HG03066 (cell line): ENCODE results near the gene CDC34.

Experiments
- ATAC-seq: cut with Tn5 transposase; IDR thresholded peaks from one replicate; pipeline ENCODE4 v1.9.1; 2021; ENCODE audit warnings: low read depth; ENCODE audit not compliant: unreplicated experiment

The CDC34 gene, protein sequence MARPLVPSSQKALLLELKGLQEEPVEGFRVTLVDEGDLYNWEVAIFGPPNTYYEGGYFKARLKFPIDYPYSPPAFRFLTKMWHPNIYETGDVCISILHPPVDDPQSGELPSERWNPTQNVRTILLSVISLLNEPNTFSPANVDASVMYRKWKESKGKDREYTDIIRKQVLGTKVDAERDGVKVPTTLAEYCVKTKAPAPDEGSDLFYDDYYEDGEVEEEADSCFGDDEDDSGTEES

DNA sequence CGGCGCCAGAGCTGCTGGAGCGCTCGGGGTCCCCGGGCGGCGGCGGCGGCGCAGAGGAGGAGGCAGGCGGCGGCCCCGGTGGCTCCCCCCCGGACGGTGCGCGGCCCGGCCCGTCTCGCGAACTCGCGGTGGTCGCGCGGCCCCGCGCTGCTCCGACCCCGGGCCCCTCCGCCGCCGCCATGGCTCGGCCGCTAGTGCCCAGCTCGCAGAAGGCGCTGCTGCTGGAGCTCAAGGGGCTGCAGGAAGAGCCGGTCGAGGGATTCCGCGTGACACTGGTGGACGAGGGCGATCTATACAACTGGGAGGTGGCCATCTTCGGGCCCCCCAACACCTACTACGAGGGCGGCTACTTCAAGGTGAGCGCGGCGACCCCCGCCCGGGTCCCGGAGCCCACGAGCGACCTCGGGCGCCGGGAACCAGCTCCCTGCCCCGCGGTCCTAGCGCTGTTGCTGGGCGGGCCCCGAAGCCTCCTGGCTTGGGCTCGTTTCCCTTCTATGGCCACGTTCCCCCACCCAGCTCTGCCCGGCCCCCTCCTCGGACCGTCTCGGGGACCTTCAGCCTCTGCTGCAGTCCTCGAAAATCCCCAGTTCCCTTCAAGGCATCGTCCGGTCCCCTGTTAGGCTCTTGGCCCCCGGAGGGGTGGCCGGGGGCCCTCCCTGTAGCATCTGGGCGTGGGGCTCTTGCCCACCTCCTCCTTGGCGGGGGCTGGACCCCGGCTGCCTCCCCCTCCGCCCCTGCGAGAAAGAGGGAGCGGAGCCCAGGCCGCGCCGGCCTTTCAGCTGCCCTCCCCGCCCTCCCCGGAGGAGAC is at the start of gene CDC34:
Gene CDC34, plus strand, starts transcription at position 8 of the 808 bp plus-strand sequence. Its CDS starts 172 bp downstream, at position 180.
- ATAC-seq, result peak; percentile 25

- no peak for ATAC-seq
Measured at GRCh38 chr19:482186-483041, 49.1 kb upstream of the CDC34 start.

GRCh38 chr19:483332-484072 is 48.1 kb upstream of the CDC34 start:
- no peak for ATAC-seq

DNA sequence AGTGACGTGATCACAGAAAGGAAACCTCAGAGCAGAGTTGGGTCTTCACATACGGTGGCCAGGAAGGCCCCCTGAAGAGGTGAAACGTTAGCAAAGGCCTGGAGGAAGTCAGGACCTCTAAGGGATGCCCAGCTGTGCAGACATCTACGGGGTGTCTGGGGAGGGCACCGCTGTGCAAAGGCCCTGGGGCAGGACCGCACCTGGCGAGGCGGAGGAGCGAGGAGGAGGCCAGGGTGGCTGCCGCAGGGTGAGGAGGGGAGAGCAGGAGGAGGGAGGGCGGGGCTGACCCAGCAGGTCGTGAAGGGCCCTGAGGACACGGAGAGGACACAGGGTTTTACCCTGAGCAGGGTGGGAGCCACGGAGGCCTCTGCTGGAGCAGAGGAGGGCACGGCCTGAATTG is 47.1 kb upstream of the CDC34 start:
- no peak for ATAC-seq

DNA sequence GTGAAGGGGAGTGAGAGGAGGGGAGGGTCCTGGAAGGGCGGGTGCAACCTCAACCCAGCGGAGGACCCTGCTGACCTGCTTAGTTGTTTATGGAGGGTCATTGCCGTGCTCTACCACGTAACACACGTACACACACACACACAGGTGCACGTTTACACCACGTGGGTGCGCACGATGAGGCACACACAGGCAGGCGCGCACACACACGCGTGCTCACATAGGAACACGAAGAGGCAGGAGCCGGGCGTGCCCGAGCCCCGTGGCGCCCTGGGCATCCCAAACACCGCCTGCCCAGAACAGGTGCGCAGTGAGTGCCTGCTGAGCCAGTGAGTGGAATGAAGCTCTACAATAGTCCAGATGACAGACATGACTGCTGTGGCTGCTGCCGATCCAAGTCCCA is 46.5 kb upstream of the CDC34 start:
- no peak for ATAC-seq

DNA sequence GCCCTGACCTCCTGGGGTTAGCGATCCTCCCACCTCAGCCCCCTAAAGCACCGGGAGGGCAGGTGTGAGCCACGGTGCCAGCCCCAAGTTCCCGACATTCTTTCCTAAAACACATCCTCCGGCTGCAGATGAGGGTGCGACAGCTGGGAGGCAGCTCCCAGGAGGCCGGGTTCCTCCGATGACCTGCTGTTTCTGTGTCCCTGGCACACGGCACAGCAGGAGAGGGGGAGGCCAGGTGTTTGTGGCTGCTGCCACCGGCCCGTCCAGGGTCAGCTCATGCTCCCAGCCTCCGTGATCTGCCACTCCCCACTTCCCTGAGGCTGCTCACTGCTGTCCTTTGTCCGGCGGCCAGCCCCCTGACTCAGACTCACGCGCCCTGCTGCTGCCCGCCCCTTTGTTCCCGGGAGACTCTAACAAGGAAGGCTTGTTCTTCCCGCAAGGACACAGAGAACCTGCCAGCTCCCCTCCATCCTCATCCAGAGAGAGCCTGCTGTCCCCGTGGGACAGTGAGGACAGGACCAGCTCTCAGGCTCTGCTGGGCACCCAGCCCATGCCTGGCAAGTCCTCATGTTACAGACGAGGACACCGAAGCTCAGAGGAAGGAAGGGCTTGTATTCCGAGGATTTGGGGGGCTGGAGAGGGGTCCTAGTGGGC is 45.9 kb upstream of the CDC34 start:
- no peak for ATAC-seq

DNA sequence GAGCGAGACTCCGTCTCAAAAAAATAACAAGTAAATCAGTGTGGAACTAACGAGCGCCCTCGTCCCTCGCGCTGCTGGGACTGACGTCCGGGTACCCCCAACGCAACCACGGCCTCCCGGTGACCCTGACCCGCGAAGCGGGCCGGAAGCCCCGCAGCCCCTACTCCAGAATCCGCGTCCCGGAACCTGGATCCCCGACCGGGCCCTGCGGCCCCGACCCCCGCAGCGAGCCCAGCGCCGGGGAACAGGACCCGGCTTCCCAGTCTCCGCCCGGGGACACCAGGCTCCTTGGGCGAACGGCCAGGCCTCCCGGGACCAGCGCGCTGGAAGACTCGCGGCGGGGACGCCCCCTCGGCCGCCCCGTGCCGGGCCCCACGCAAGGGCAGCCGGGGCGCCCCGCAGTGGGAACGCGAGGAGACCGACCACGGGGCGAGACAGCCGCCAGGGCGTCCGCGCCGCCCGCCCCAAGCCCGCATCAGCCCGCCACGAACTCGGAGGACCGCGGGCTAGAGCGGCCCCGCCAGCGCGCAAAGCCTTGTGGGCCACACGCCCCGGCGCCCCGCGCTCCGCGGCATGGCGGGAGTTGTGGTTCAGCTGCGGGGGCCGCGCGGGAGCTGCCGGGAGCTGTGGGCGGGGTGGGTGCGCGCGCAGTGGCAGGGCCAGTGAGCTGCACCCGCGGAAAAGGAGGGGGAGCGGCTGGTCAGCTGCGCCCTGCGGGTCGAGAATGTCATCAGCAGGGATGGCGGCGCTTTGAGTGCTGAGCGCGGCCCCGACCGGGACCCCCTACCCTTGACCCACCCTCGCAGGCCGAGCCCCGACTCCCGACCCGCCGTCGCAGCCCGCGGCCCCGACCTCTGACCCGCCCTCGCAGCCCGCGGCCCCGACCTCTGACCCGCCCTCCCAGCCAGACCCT is 42.8 kb upstream of the CDC34 start:
- peak; percentile 54 for ATAC-seq

DNA sequence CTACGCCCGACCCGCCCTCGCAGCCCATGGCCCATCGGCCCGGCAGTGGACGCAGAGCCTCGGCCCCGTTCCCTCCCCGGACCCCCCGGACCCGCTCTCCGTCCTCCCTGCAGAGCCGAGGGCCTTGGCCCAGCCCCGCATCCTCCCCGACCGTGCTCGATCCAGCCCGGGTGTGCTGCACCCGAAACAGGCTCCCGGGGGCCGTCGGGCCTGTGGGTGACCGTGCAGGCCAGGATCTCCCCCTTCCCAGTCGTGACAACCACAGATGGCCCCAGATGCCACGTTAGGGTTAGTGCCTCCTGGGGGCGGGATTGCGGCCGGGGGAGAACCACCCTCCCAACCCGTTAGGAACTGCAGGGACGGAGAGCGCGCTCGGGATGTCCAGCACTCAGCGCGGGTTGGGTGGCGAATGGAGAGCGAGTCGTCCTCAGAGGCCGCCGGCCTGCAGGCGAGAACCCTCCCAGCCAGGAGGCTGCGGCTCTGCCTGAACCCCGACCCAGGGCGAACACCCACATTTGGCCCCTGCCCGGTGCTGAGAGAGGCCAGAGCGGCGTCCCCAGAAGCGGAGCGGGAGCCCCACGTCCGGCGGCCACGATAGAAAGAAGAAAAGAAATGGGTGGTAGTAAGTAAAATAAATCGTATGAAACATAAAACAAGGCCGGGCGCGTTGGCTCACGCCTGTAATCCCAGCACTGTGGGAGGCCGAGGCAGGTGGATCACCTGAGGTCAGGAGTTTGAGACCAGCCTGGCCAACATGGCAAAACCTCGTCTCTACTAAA is 42.0 kb upstream of the CDC34 start:
- peak; percentile 8 for ATAC-seq

- ATAC-seq, result no peak
Measured at GRCh38 chr19:491146-491741, 40.3 kb upstream of the CDC34 start.

DNA sequence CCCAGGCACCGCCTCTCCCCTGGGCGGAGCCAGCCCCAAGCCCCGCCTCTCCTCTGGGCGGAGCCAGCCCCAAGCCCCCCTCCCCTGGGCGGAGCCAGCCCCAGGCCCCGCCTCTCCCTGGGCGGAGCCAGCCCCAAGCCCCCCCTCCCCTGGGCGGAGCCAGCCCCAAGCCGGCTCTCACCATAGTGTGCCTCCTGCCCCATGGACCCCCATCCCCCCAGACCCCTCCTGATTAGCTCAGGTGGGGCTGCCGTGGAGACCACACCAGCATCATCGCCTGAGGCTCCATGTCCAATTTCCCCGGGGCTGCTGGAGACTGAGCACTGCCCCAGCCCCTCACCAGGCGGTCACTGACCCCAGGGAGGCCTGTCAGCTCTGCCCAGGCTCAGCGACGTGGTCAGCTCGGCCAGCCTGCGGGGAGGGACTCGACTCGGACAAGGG is 39.4 kb upstream of the CDC34 start:
- no peak for ATAC-seq

DNA sequence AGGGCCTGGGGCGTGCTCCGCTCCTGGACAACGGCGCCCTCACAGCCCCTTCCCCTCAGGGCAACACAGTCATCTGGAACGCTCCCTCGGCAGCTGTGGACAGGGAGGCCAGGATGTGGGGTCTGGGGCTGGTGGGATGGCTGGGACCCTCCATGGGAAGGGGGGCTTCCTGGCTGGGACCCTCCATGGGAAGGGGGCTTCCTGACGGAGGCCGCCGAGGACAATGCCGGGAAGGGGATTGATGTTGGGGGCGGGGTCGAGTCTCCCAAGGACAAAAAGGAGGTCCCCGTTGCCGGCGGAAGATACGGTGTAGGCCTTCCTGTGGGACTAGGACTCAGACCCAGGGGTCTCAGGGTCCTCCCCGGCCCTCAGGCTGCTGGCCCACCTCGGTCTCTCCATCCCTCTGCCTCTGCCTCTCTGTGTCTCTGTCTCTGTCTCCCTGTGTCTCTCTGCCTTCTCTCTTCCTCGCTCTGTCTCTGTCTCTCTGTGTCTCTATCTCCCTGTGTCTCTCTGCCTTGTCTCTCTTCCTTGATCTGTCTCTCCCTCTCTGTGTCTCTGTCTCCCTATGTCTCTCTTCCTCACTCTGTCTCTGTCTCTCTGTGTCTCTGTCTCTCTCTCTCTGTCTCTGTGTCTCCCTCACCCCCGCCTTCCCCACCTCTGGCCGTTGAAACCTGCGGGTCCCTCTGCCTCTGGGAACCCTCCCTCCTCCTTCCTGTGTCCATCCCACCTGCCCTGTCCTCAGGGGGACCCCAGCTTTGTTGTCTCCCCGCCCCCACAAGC is 38.0 kb upstream of the CDC34 start:
- no peak for ATAC-seq

GRCh38 chr19:494171-495080 is 37.1 kb upstream of the CDC34 start:
- ATAC-seq, result no peak

DNA sequence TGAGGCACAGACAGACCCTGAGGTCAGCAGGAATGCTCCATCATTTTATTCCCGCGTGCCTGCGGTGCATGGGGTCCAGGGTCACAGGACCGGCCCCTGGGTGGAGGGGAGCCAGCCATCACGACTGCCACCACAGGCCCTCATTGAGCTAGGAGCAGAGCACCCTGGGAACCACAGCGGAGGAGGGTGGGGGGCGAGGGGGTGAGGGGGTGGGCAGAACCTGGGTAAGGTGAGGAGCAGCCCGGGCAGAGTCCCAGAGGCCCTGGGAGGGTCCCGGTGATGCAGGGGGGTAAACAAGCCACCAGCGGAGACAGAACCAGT is 36.5 kb upstream of the CDC34 start:
- ATAC-seq, result no peak

GRCh38 chr19:495402-496111 is 36.0 kb upstream of the CDC34 start:
- ATAC-seq, result no peak

DNA sequence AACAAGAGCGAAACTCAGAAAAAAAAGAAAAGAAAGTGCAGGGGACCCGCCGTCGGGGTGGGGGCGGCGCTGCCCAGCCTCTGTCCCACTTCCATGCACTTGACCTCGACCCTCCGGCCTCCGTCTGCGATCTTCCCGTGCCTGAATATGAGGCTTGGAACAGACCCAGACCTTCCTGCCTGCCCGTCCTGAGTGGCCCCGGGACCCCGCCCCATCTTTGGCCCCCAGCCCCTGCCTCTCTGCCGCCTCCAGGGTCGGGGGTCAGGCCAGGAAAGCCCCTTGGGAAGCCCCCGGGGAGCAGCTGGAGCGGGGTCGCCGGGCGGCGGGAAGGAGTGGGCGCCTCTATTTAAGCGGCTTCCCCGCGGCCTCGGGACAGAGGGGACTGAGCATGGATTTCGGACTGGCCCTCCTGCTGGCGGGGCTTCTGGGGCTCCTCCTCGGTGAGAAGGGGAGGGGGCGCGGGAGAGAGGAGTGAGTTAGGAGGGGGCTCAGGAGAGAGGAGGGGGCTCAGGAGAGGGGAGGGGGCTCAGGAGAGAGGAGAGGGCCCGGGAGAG is 35.4 kb upstream of the CDC34 start, which contains the start of gene MADCAM1:
Gene MADCAM1, plus strand, starts transcription at position 375 of the 554 bp plus-strand sequence. Its CDS starts 14 bp downstream, at position 389.
- no peak for ATAC-seq
